Type B pancreatic cell (in vitro differentiated cells): ENCODE data around the gene SLC38A10. TPM values are rescaled to one million over a fixed set of nuclear protein-coding genes. Genes with fewer than 3 reads are reported as not detected.

Experiments used
- DNase-seq: peaks from one replicate; pipeline ENCODE4 v3.0.0; 2021; ENCODE audit warnings: mixed read lengths; ENCODE audit not compliant: unreplicated experiment; ENCODE audit errors: extremely low spot score
- H3K27ac Mint-ChIP-seq: 2 replicates; pipeline ENCODE4 v1.8.0; 2021; ENCODE audit warnings: mild to moderate bottlenecking, mixed read lengths
- H3K27me3 Mint-ChIP-seq: 2 replicates; pipeline ENCODE4 v1.8.0; 2021; ENCODE audit warnings: mixed read lengths
- H3K36me3 Mint-ChIP-seq: 2 replicates; pipeline ENCODE4 v1.8.0; 2021; ENCODE audit warnings: mixed read lengths
- H3K4me1 Mint-ChIP-seq: one replicate; pipeline ENCODE4 v1.8.0; 2021; ENCODE audit warnings: mixed read lengths; ENCODE audit not compliant: unreplicated experiment
- H3K4me3 Mint-ChIP-seq: 2 replicates; pipeline ENCODE4 v1.8.0; 2021; ENCODE audit warnings: mild to moderate bottlenecking, mixed read lengths
- H3K9me3 Mint-ChIP-seq: 2 replicates; pipeline ENCODE4 v1.8.0; 2021; ENCODE audit warnings: mixed read lengths
- CTCF ChIP-seq: fragments of 200-600 bp; sonication (generic); conservative IDR thresholded peaks from 2 replicates; pipeline ENCODE4 v1.5.0; 2021; ENCODE audit warnings: antibody characterized with exemption, mild to moderate bottlenecking
- total RNA-seq: library from RNA; stranded (reverse); gene quantifications from 2 replicates; pipeline ENCODE4 v1.2.1, GENCODE V29; 2021; ENCODE audit warnings: low replicate concordance

The SLC38A10 gene
- total RNA-seq, 1 donor from 2014 or later: 85.0 TPM

- no peak for TF ChIP-seq CTCF
- Mint-ChIP-seq H3K27me3 (no peaks in the 10 kb centered on the region), H3K27ac (peak overlapping the region; percentile 71), H3K4me3 (peak overlapping the region; percentile 94), H3K4me1 (peaks cover 15% of the 10 kb centered on the region), H3K36me3 (no peaks in the 10 kb centered on the region), H3K9me3 (no peaks in the 10 kb centered on the region)
- DNase-seq: no peak
Observed at GRCh38 chr17:81239714-81240555, 55.2 kb downstream of the SLC38A10 start.

- Mint-ChIP-seq H3K4me1 (peaks cover 19% of the 10 kb centered on the region), H3K27ac (peak within 1 kb of the TSS; percentile 93), H3K27me3 (no peaks in the 10 kb centered on the region), H3K9me3 (no peaks in the 10 kb centered on the region), H3K4me3 (peak within 1 kb of the TSS; percentile 97), H3K36me3 (no peaks in the 10 kb centered on the region)
- TF ChIP-seq CTCF: no peak
- peak; percentile 93 for DNase-seq
Observed at GRCh38 chr17:81238815-81239713, 56.0 kb downstream of the SLC38A10 start, which contains the start of the genes NDUFAF8 and TEPSIN. NDUFAF8 (plus strand) TSS chr17:81239318; CDS start chr17:81239364, 46 bp downstream. TEPSIN (minus strand) TSS chr17:81239055; CDS start chr17:81239033, 22 bp downstream.

- H3K4me1 Mint-ChIP-seq: peaks cover 19% of the 10 kb centered on the region
- H3K36me3 Mint-ChIP-seq: no peaks in the 10 kb centered on the region
- no peak for DNase-seq
- H3K27ac Mint-ChIP-seq: no peak overlapping the region
- H3K27me3 Mint-ChIP-seq: no peaks in the 10 kb centered on the region
- no peak for TF ChIP-seq CTCF
- H3K4me3 Mint-ChIP-seq: peak overlapping the region; percentile 97
- H3K9me3 Mint-ChIP-seq: no peaks in the 10 kb centered on the region
Observed at GRCh38 chr17:81238490-81238814, 56.7 kb downstream of the SLC38A10 start.

GRCh38 chr17:81237591-81238489, 57.3 kb downstream of the SLC38A10 start:
- Mint-ChIP-seq H3K4me1 (peaks cover 19% of the 10 kb centered on the region), H3K27me3 (no peaks in the 10 kb centered on the region), H3K36me3 (no peaks in the 10 kb centered on the region), H3K9me3 (no peaks in the 10 kb centered on the region), H3K4me3 (peak overlapping the region; percentile 97), H3K27ac (peak overlapping the region; percentile 36)
- TF ChIP-seq CTCF: no peak
- DNase-seq: no peak

- Mint-ChIP-seq H3K27me3 (no peaks in the 10 kb centered on the region), H3K27ac (no peak overlapping the region), H3K4me3 (no peak overlapping the region), H3K9me3 (no peaks in the 10 kb centered on the region), H3K4me1 (peaks cover 19% of the 10 kb centered on the region), H3K36me3 (no peaks in the 10 kb centered on the region)
- no peak for TF ChIP-seq CTCF
- no peak for DNase-seq
Observed at GRCh38 chr17:81236784-81237183, 58.3 kb downstream of the SLC38A10 start.
